ENCODE data around the gene HMCES.

- TF ChIP-seq TAF1 (IDR thresholded peaks at IDR 0.05; ENCODE audit: low read depth, low read length) (no peak), POLR2AphosphoS5 (IDR thresholded peaks at IDR 0.05; ENCODE audit: low read depth, low read length) (no peak), POLR2A (IDR thresholded peaks at IDR 0.05; ENCODE audit: low read depth, low read length) (no peak), SPI1 (IDR thresholded peaks at IDR 0.05; ENCODE audit: low read depth, low read length) (no peak)
Observed at GRCh38 chr3:129329858-129330257, 51.2 kb downstream of the HMCES start.
